Middle frontal gyrus (tissue), 1 donor: ENCODE measurements around the gene PLAAT3.
"Not testable (repeated sequence)": the region's sequence is repeated elsewhere in the genome, so short reads cannot be mapped to it uniquely, and the experiment has no call there.

Experiments used
- DNase-seq: peaks from one replicate; pipeline ENCODE4 v3.0.0-alpha.2; 2015; ENCODE audit warnings: low spot score; ENCODE audit errors: extremely low spot score

The PLAAT3 gene

GRCh38 chr11:63542506-63542905, 71.7 kb downstream of the PLAAT3 start:
- not testable (repeated sequence) for DNase-seq

- DNase-seq: peak; percentile 13
These were observed 76.7 kb downstream of the PLAAT3 start for GRCh38 chr11:63537293-63538101.

GRCh38 chr11:63536669-63537292, 77.5 kb downstream of the PLAAT3 start, which contains the start of gene PLAAT4:
PLAAT4 (plus strand) TSS chr11:63536808; CDS start chr11:63536869, 61 bp downstream.
- DNase-seq: peak; percentile 29

GRCh38 chr11:63535734-63536133, 78.5 kb downstream of the PLAAT3 start:
- no peak for DNase-seq

- no peak for DNase-seq
These were observed 79.3 kb downstream of the PLAAT3 start for GRCh38 chr11:63534895-63535461.

DNA sequence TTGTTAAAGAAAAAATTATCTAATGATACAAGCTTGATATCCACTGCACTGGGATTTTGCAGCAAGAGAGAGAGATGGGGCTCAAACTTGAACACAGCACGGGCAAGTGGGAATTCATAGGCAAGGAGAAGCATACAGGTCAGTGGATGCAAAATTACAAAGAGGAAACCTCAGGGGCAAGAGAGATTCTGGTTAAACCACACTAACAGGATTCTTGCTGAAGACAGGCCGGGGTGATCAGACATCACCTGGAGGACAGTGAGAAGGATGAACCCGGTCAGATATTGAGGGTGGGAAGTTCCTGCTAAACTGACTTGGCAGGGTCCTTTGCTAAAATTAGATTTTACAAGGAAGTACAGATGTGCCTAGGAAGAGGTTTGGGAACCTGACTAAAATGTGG, 80.2 kb downstream of the PLAAT3 start:
- no peak for DNase-seq

- no peak for DNase-seq
These were observed 81.3 kb downstream of the PLAAT3 start for GRCh38 chr11:63532799-63533475.

GRCh38 chr11:63532117-63532516, 82.1 kb downstream of the PLAAT3 start:
- DNase-seq: no peak

DNA sequence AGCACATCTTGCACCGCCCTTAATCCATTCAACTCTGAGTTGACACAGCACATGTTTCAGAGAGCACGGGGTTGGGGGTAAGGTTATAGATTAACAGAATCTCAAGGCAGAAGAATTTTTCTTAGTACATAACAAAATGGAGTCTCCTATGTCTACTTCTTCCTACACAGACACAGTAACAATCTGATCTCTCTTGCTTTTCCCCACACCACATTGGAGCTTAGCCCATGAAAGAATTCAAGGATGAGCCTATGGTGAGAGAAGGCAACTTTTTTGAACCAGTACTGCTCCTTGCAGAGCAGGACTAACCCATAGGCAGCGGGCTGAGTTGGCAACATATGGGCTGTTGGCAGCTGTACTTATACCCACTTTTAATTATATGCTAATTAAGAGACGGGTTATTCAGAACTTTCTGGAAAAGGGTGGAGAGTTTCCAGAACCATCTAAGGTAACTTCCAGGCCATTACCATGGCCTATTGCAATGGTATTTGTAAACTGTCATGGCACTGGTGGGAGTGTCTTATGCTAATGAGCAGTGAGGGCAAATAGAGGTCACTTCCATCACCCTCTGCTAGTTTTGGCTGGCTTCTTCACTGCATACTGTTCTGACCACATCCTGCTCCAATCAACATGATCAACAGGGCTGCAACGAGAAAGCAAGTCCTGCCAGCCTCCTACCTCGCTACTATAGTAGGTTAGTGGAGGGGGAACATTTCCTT, 83.0 kb downstream of the PLAAT3 start:
- not testable (repeated sequence) for DNase-seq

GRCh38 chr11:63530021-63530420, 84.2 kb downstream of the PLAAT3 start:
- no peak for DNase-seq

DNA sequence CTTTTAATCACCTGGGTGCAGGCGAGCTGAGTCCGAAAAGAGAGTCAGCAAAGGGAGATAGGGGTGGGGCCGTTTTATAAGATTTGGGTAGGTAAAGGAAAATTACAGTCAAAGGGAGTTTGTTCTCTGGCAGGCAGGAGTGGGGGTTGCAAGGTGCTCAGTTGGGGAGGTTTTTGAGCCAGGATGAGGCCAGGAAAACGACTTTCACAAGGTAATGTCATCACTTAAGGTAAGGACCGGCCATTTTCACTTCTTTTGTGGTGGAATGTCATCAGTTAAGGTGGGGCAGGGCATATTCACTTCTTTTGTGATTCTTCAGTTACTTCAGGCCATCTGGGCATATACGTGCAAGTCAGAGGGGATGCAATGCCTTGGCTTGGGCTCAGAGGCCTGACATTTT, 84.9 kb downstream of the PLAAT3 start:
- DNase-seq: not testable (repeated sequence)

- DNase-seq: not testable (repeated sequence)
These were observed 85.4 kb downstream of the PLAAT3 start for GRCh38 chr11:63528729-63529278.

GRCh38 chr11:63528156-63528555, 86.1 kb downstream of the PLAAT3 start:
- not testable (repeated sequence) for DNase-seq

DNA sequence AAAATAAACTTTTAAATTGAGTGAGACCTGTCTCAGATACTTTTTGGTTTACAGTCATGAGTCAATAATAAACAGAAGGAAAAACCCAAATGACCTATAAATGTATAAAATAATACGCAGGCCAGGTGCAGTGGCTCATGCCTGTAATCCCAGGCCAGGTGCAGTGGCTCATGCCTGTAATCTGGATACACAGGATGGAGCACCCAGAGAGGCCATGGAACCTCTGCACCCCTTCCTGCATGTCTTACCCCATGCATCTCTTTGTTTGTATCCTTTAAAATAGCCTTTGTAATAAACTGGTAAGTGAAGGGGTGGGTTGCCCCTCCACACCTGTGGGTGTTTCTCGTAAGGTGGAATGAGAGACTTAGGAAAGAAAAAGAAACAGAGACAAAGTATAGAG, 86.6 kb downstream of the PLAAT3 start:
- DNase-seq: no peak
